MCF 10A (cell line): ENCODE measurements around the gene BLM. TPM values are rescaled to one million over a fixed set of nuclear protein-coding genes. Genes with fewer than 3 reads are reported as not detected.

ENCODE experiments used
- BruUV-seq: library from RNA; stranded (reverse); fragments of 400-500 nt; replicated peaks from 2 replicates; lab custom pipeline; 2021; lab: Mats Ljungman, UMichigan
- CTCF ChIA-PET: fragments of 300-600 bp; sonication (Branson Sonifier 250); formaldehyde crosslinking; extraction: SDS; loops from one replicate; lab custom pipeline; 2021; ENCODE audit warnings: antibody characterized with exemption, inconsistent platforms; lab: Yijun Ruan, JAX
- POLR2A ChIA-PET: fragments of 300-600, 350-650 bp; sonication (Branson Sonifier 250); formaldehyde crosslinking; extraction: SDS; loops from one replicate; lab custom pipeline; 2020; ENCODE audit warnings: antibody characterized with exemption, inconsistent platforms; lab: Yijun Ruan, JAX
- DNase-seq: peaks from one replicate; pipeline ENCODE4 v3.0.0-alpha.2; 2018; ENCODE audit not compliant: unreplicated experiment
- H3K27ac Mint-ChIP-seq: one replicate; pipeline ENCODE4 v1.8.0; 2022; ENCODE audit warnings: mild to moderate bottlenecking, low read depth, mixed read lengths; ENCODE audit not compliant: unreplicated experiment
- H3K27me3 Mint-ChIP-seq: one replicate; pipeline ENCODE4 v1.8.0; 2022; ENCODE audit warnings: mixed read lengths; ENCODE audit not compliant: insufficient read depth, unreplicated experiment
- H3K36me3 Mint-ChIP-seq: one replicate; pipeline ENCODE4 v1.8.0; 2022; ENCODE audit warnings: mild to moderate bottlenecking, moderate library complexity, mixed read lengths; ENCODE audit not compliant: insufficient read depth, unreplicated experiment
- H3K4me1 Mint-ChIP-seq: one replicate; pipeline ENCODE4 v1.8.0; 2022; ENCODE audit warnings: mixed read lengths; ENCODE audit not compliant: insufficient read depth, unreplicated experiment
- H3K4me3 Mint-ChIP-seq: one replicate; pipeline ENCODE4 v1.8.0; 2022; ENCODE audit warnings: mild to moderate bottlenecking, moderate library complexity, mixed read lengths; ENCODE audit not compliant: unreplicated experiment
- H3K9me3 Mint-ChIP-seq: one replicate; pipeline ENCODE4 v1.8.0; 2022; ENCODE audit warnings: mixed read lengths; ENCODE audit not compliant: unreplicated experiment
- intact Hi-C: fragments of 100-400 bp; cut with micrococcal nuclease; formaldehyde crosslinking; loops from 2 replicates; pipeline ENCODE4 v1.14.1; 2022
- total RNA-seq: library from RNA; stranded (reverse); gene quantifications from 2 replicates; pipeline ENCODE4 v1.2.3, GENCODE V29; 2022
- TF ChIP-seq, protein P1 (sequence below): fragments of 200-600 bp; IDR thresholded peaks from one replicate; pipeline ENCODE4 v1.8.0; 2022; ENCODE audit warnings: antibody characterized with exemption, mild to moderate bottlenecking; ENCODE audit not compliant: unreplicated experiment

Gene BLM
- total RNA-seq, 1 experiment from 2014 or later = 5.2 TPM

DNA sequence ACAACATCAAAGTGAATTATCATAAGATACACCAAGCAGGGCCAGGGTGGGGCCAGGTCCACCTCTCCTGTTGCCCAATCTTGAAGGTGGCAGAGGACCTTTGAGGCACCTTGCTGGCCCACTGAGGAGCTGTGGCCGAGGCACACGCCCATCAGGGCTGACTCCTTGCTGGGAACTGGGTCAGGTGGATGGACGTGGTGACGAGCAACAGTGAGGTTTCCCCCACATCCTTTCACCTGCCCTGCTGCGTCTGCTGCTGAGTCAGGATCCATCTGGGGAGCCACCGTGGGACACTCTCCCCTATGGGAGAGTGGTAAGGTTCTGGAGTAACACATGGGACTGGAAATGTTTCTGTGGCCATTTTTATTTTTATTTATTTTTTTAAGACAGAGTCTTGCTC is 134.0 kb downstream of the BLM start:
- TF ChIP-seq, protein P1, sequence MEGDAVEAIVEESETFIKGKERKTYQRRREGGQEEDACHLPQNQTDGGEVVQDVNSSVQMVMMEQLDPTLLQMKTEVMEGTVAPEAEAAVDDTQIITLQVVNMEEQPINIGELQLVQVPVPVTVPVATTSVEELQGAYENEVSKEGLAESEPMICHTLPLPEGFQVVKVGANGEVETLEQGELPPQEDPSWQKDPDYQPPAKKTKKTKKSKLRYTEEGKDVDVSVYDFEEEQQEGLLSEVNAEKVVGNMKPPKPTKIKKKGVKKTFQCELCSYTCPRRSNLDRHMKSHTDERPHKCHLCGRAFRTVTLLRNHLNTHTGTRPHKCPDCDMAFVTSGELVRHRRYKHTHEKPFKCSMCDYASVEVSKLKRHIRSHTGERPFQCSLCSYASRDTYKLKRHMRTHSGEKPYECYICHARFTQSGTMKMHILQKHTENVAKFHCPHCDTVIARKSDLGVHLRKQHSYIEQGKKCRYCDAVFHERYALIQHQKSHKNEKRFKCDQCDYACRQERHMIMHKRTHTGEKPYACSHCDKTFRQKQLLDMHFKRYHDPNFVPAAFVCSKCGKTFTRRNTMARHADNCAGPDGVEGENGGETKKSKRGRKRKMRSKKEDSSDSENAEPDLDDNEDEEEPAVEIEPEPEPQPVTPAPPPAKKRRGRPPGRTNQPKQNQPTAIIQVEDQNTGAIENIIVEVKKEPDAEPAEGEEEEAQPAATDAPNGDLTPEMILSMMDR = no peak
- no peak overlapping the region for H3K27ac Mint-ChIP-seq
- ChIA-PET POLR2A (no interaction called here), CTCF (no interaction called here)
- intact Hi-C loops = no loop called here
- no peaks in the 10 kb centered on the region for H3K27me3 Mint-ChIP-seq
- peaks cover 6% of the 10 kb centered on the region for H3K4me1 Mint-ChIP-seq
- no peak for DNase-seq
- H3K36me3 Mint-ChIP-seq = no peaks in the 10 kb centered on the region
- no peaks in the 10 kb centered on the region for H3K9me3 Mint-ChIP-seq
- BruUV-seq = no TSS peak
- H3K4me3 Mint-ChIP-seq = no peak overlapping the region

DNA sequence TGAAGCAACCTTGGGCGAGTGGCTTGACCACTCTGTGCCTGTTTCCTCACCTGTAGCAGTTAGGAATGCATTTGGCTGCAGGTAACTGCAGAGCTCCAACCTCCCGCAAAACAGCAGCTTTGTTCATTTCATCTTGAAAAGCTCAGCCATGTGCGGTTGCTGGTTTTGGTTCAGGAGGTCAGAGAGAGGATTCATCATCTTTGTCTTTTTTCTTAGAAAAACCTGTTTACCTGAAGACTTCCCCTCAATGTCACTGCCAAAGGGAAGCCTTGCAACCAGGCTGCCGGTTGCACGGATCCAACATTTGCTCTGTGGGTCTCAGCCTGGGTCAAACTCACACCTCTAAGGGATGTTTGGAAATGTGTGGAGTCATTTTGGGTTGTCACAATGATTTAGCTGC is 134.8 kb downstream of the BLM start:
- TF ChIP-seq, protein P1 = no peak
- Mint-ChIP-seq H3K36me3 (no peaks in the 10 kb centered on the region), H3K4me1 (peaks cover 6% of the 10 kb centered on the region), H3K4me3 (no peak overlapping the region), H3K9me3 (no peaks in the 10 kb centered on the region), H3K27me3 (no peaks in the 10 kb centered on the region), H3K27ac (no peak overlapping the region)
- BruUV-seq = no TSS peak
- POLR2A ChIA-PET = no interaction called here
- no peak for DNase-seq
- intact Hi-C loops = no loop called here
- CTCF ChIA-PET = no interaction called here

DNA sequence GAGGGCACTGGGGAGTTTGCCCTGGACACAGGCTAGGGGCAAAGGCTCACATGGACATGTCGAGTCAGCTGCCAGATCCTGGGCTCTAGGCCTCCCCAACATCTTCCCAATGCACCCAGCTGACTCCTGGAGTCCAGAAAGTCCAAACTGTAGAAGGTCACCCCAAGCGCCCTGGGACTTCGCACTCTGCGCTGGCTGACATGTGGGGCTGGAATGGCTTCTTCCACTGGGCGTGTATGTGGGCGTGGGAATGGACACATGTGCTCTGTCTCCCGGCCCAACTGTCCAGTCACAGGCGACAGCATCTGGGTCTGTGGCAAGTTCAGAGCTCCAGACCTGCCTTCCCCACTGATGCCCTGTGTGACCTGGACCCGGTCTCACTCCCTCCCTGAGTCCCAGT is 138.0 kb downstream of the BLM start:
- ChIA-PET CTCF (interaction anchor here (0.6 kb wide), 1 partner anchor 14 kb away, joined by 3 read pairs; no protein-coding TSS in a partner anchor), POLR2A (no interaction called here)
- Mint-ChIP-seq H3K4me3 (no peak overlapping the region), H3K9me3 (no peaks in the 10 kb centered on the region), H3K4me1 (peaks cover 6% of the 10 kb centered on the region), H3K27me3 (no peaks in the 10 kb centered on the region), H3K27ac (no peak overlapping the region), H3K36me3 (no peaks in the 10 kb centered on the region)
- intact Hi-C loops = no loop called here
- no TSS peak for BruUV-seq
- no peak for DNase-seq
- TF ChIP-seq, protein P1 = no peak

DNA sequence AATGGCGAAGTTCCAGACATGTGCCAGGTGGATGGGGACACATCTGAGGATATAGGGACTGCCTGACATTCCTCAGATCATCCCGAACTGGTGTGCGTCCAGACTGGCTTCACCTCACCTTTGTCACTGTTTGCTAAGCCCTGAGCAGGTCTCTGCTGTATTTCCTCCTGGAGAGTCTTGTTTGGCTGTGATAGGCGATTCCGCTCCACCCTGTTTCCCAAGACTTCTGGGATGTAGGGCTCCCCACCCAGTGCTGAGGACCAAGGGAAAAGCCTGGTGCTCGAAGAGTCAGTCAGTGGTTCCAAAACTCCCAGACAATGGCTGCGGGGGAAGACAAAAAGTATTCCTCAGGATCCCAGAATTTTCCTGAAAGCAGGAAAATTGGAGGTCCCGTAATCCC is 140.2 kb downstream of the BLM start:
- Mint-ChIP-seq H3K36me3 (no peaks in the 10 kb centered on the region), H3K27me3 (no peaks in the 10 kb centered on the region), H3K4me1 (peaks cover 6% of the 10 kb centered on the region), H3K9me3 (no peaks in the 10 kb centered on the region), H3K4me3 (no peak overlapping the region), H3K27ac (no peak overlapping the region)
- POLR2A ChIA-PET = no interaction called here
- intact Hi-C loops = no loop called here
- no TSS peak for BruUV-seq
- no peak for DNase-seq
- TF ChIP-seq, protein P1 = no peak
- CTCF ChIA-PET = interaction anchor here (1.0 kb wide), 1 partner anchor 157 kb away, joined by 3 read pairs; no protein-coding TSS in a partner anchor
